Measurements from ENCODE around the gene SLIT2.

DNA sequence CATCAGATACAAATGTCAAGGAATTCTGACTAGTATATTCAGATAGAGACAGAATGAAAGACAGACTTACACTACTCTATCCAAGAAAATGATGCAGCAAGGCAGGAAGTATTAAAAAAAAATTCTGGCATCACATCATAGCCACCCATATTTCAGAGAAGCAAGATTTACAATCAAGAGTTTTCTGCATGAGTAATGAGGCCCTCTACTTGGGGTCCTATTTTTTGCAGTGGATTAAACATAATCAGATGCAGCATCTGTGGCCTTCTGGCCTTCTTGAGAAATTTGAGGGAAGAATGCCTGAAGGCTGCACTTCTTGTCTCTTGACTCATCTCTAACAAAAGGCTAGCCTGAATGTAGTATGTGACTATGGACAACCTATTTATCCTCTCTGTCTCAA lies 48.2 kb upstream of the SLIT2 start:
- TF ChIP-seq CTCF (IDR thresholded peaks at IDR 0.05), result no peak
- no peak for TF ChIP-seq POLR2A (IDR thresholded peaks at IDR 0.05)
- no peak for TF ChIP-seq POLR2AphosphoS5 (IDR thresholded peaks at IDR 0.05)
- TF ChIP-seq EP300 (IDR thresholded peaks at IDR 0.05), result no peak
